CD4-positive, alpha-beta T cell treated with Interleukin-12 subunit alpha and Interleukin-12 subunit beta, for 1 hour (primary cell): ENCODE data around the gene SOX30.
A peak's percentile ranks its signal among the peaks of the same experiment; 100 is the strongest.

Experiments
- DNase-seq: peaks from one replicate; pipeline ENCODE4 v3.0.0-alpha.2; 2020

The SOX30 gene

GRCh38 chr5:157607371-157608161 is 44.7 kb downstream of the SOX30 start:
- peak; percentile 69 for DNase-seq

GRCh38 chr5:157606046-157606445 is 46.2 kb downstream of the SOX30 start:
- DNase-seq = no peak

GRCh38 chr5:157603333-157604190 is 48.7 kb downstream of the SOX30 start:
- peak; percentile 79 for DNase-seq

- DNase-seq = no peak
Measured at GRCh38 chr5:157602505-157602904, 49.7 kb downstream of the SOX30 start.

- no peak for DNase-seq
Measured at GRCh38 chr5:157600252-157600651, 52.0 kb downstream of the SOX30 start.

- DNase-seq = no peak
Measured at GRCh38 chr5:157599565-157599964, 52.7 kb downstream of the SOX30 start.

GRCh38 chr5:157598350-157598936 is 53.8 kb downstream of the SOX30 start:
- no peak for DNase-seq

GRCh38 chr5:157597277-157597676 is 55.0 kb downstream of the SOX30 start:
- DNase-seq = no peak

- peak; percentile 37 for DNase-seq
Measured at GRCh38 chr5:157596487-157596886, 55.8 kb downstream of the SOX30 start.

GRCh38 chr5:157594675-157595459 is 57.4 kb downstream of the SOX30 start:
- no peak for DNase-seq

- no peak for DNase-seq
Measured at GRCh38 chr5:157594257-157594656, 58.0 kb downstream of the SOX30 start.

GRCh38 chr5:157593052-157593757 is 59.0 kb downstream of the SOX30 start:
- no peak for DNase-seq

GRCh38 chr5:157592594-157592993 is 59.6 kb downstream of the SOX30 start:
- DNase-seq = no peak

- DNase-seq = no peak
Measured at GRCh38 chr5:157590478-157590877, 61.8 kb downstream of the SOX30 start.

- no peak for DNase-seq
Measured at GRCh38 chr5:157584628-157585027, 67.6 kb downstream of the SOX30 start.

GRCh38 chr5:157582731-157583620 is 69.3 kb downstream of the SOX30 start:
- no peak for DNase-seq

GRCh38 chr5:157581901-157582300 is 70.3 kb downstream of the SOX30 start:
- no peak for DNase-seq

- DNase-seq = no peak
Measured at GRCh38 chr5:157578079-157578780, 74.0 kb downstream of the SOX30 start.

GRCh38 chr5:157576678-157577077 is 75.6 kb downstream of the SOX30 start:
- DNase-seq = no peak
